Omental fat pad (tissue), 4 donors: ENCODE measurements around the gene MROH7. TPM values are rescaled to one million over a fixed set of nuclear protein-coding genes. Genes with fewer than 3 reads are reported as not detected.

Source experiments
- ATAC-seq: fragments of 150-250 bp; one replicate; pipeline ENCODE4 v1.9.1; 2016; ENCODE audit warnings: mild to moderate bottlenecking, moderate library complexity; ENCODE audit not compliant: low FRiP score
- DNase-seq: peaks from one replicate; pipeline ENCODE4 v3.0.0-alpha.2; 2019; ENCODE audit warnings: low spot score
- CTCF ChIP-seq, 3 donors: fragments of 450-650 bp; IDR thresholded peaks; one replicate each; pipeline ENCODE4 v1.5.1; 2016 to 2017; ENCODE audit warnings: antibody characterized with exemption in 3 of 3, mild to moderate bottlenecking in 3 of 3, moderate library complexity in 2 of 3
- total RNA-seq, 4 donors: library from RNA; depleted of rRNA; stranded (reverse); fragments of >200 nt; gene quantifications; one replicate each; pipeline ENCODE4 v1.1.0, GENCODE V29; 2016

Gene MROH7
- total RNA-seq, 4 donors from 2014 or later, result 0.82 to 2.2 (median 1.4) TPM

GRCh38 chr1:54683453-54683852 is 41.9 kb downstream of the MROH7 start:
- DNase-seq (no peak), ATAC-seq (no peak)
- no peak for TF ChIP-seq CTCF (IDR thresholded peaks at IDR 0.05)

- DNase-seq (no peak), ATAC-seq (no peak)
- no peak for TF ChIP-seq CTCF (IDR thresholded peaks at IDR 0.05)
Measured at GRCh38 chr1:54685335-54685905, 43.8 kb downstream of the MROH7 start.

GRCh38 chr1:54686155-54686554 is 44.6 kb downstream of the MROH7 start:
- ATAC-seq, result no peak
- TF ChIP-seq CTCF (IDR thresholded peaks at IDR 0.05), result no peak
- DNase-seq, result no peak

GRCh38 chr1:54694771-54695170 is 53.2 kb downstream of the MROH7 start:
- ATAC-seq (no peak), DNase-seq (no peak)
- TF ChIP-seq CTCF (IDR thresholded peaks at IDR 0.05), result no peak

- TF ChIP-seq CTCF (IDR thresholded peaks at IDR 0.05), result no peak
- ATAC-seq, result no peak
- no peak for DNase-seq
Measured at GRCh38 chr1:54695221-54695620, 53.6 kb downstream of the MROH7 start.

GRCh38 chr1:54695764-54696163 is 54.2 kb downstream of the MROH7 start:
- TF ChIP-seq CTCF (IDR thresholded peaks at IDR 0.05), result no peak
- no peak for ATAC-seq
- no peak for DNase-seq

GRCh38 chr1:54696262-54696661 is 54.7 kb downstream of the MROH7 start:
- no peak for DNase-seq
- no peak for TF ChIP-seq CTCF (IDR thresholded peaks at IDR 0.05)
- no peak for ATAC-seq
